Keratinocyte (primary cell): ENCODE measurements around the gene ZNF324B. TPM values are rescaled to one million over a fixed set of nuclear protein-coding genes. Genes with fewer than 3 reads are reported as not detected.

Experiments
- DNase-seq: peaks from one replicate; pipeline ENCODE4 v3.0.0-alpha.2; 2011; ENCODE audit warnings: low read depth, missing footprints, low spot score
- FAIRE-seq: peaks from 2 replicates; lab custom pipeline; 2011; peaks lifted over from hg19 to GRCh38; lab: Jason Lieb, UNC
- H2AFZ ChIP-seq: 2 replicates; pipeline ENCODE4 v1.6.0; 2012; ENCODE audit warnings: low read length, control low read depth, inconsistent platforms; ENCODE audit not compliant: control insufficient read depth
- H3K27ac ChIP-seq: 2 replicates; pipeline ENCODE4 v1.5.1; 2011; ENCODE audit warnings: low read length; ENCODE audit not compliant: control insufficient read depth, insufficient read depth
- H3K27me3 ChIP-seq: 3 replicates; pipeline ENCODE4 v1.6.0; 2011; ENCODE audit warnings: low read length; ENCODE audit not compliant: control insufficient read depth, insufficient read depth; ENCODE audit errors: extremely low read depth
- H3K36me3 ChIP-seq, 2 experiments: 2 replicates in 1 of 2; 3 replicates in 1 of 2; pipeline ENCODE4 v1.5.1; 2011; ENCODE audit warnings: low read length in 2 of 2, mild to moderate bottlenecking in 1 of 2; ENCODE audit not compliant: control insufficient read depth in 2 of 2, insufficient read depth in 2 of 2; ENCODE audit errors: extremely low read depth in 1 of 2
- H3K4me1 ChIP-seq: 3 replicates; pipeline ENCODE4 v1.5.1; 2011; ENCODE audit warnings: low read length; ENCODE audit not compliant: control insufficient read depth, insufficient read depth; ENCODE audit errors: extremely low read depth
- H3K4me2 ChIP-seq: 3 replicates; pipeline ENCODE4 v1.6.0; 2011; ENCODE audit warnings: low read depth, low read length; ENCODE audit not compliant: control insufficient read depth, insufficient read depth; ENCODE audit errors: extremely low read depth
- H3K4me3 ChIP-seq, 3 experiments: fragments of 200-600 bp in 1 of 3; sonication (generic) in 1 of 3; 2 replicates in 2 of 3; 3 replicates in 1 of 3; pipeline ENCODE4 v1.5.1; 2011 to 2016; ENCODE audit warnings: low read length in 3 of 3, mild to moderate bottlenecking in 3 of 3, control low read depth in 2 of 3, inconsistent platforms in 1 of 3, low read depth in 1 of 3, mixed read lengths in 1 of 3, mixed run types in 1 of 3, moderate library complexity in 1 of 3; ENCODE audit not compliant: control insufficient read depth in 2 of 3, insufficient read depth in 2 of 3; ENCODE audit errors: extremely low read depth in 1 of 3
- H3K79me2 ChIP-seq: 2 replicates; pipeline ENCODE4 v1.6.0; 2012; ENCODE audit warnings: low read length; ENCODE audit not compliant: control insufficient read depth, insufficient read depth
- H3K9ac ChIP-seq: 3 replicates; pipeline ENCODE4 v1.6.0; 2011; ENCODE audit warnings: low read length; ENCODE audit not compliant: control insufficient read depth, insufficient read depth; ENCODE audit errors: extremely low read depth
- H3K9me1 ChIP-seq: 3 replicates; pipeline ENCODE4 v1.6.0; 2011; ENCODE audit warnings: low read length; ENCODE audit not compliant: control insufficient read depth, insufficient read depth; ENCODE audit errors: extremely low read depth
- H3K9me3 ChIP-seq: 2 replicates; pipeline ENCODE4 v1.5.1; 2012; ENCODE audit warnings: low read depth, low read length; ENCODE audit not compliant: control insufficient read depth
- H4K20me1 ChIP-seq: 3 replicates; pipeline ENCODE4 v1.6.0; 2011; ENCODE audit warnings: low read length; ENCODE audit not compliant: control insufficient read depth, insufficient read depth; ENCODE audit errors: extremely low read depth
- CTCF ChIP-seq, 3 experiments: IDR thresholded peaks in 1 of 3; conservative IDR thresholded peaks in 1 of 3; optimal IDR thresholded peaks in 1 of 3; 2 replicates in 2 of 3; 3 replicates in 1 of 3; pipeline versions ENCODE3 to v1.5.1; 2011; ENCODE audit warnings: low read length in 3 of 3, mild to moderate bottlenecking in 3 of 3, moderate library complexity in 2 of 3, control low read depth in 1 of 3, inconsistent platforms in 1 of 3; ENCODE audit not compliant: insufficient read depth in 2 of 3; ENCODE audit errors: extremely low read depth in 1 of 3
- EZH2 ChIP-seq: IDR thresholded peaks from one replicate; pipeline ENCODE4 v1.6.1; 2012; ENCODE audit warnings: inconsistent platforms, mild to moderate bottlenecking, low read length, moderate library complexity
- dilution Hi-C: fragments of 300-500 bp; cut with MboI; formaldehyde crosslinking; loops from one replicate; pipeline ENCODE4 v1.7.0; 2020; ENCODE audit warnings: low sequenced_read_pairs; ENCODE audit not compliant: extremely low pct_ligation_motif_present
- polyA plus RNA-seq, 5 experiments: library from polyadenylated mRNA; depleted of rRNA in 3 of 5; stranded (reverse) in 3 of 5; stranded (forward) in 1 of 5; unstranded in 1 of 5; fragments of >200 nt; gene quantifications; 1 replicate in 1 of 5; 2 replicates in 3 of 5; 3 replicates in 1 of 5; pipeline versions ENCODE4 v1.2.1 to v1.2.3, GENCODE V29; 2011 to 2012; ENCODE audit warnings: missing spikeins in 2 of 5, low read depth in 1 of 5, low replicate concordance in 1 of 5

Gene ZNF324B
- polyA plus RNA-seq, 1 donor (not counting 4 experiments of a cell fraction or from before 2014, with no cell fraction given), result 2.0 TPM

- H3K9me1 ChIP-seq, result no peaks in the 10 kb centered on the region
- no peak for TF ChIP-seq EZH2
- TF ChIP-seq CTCF (optimal IDR thresholded peaks at IDR 0.05 in 1 of 3, IDR thresholded peaks at IDR 0.05 in 1 of 3, conservative IDR thresholded peaks at IDR 0.05 in 1 of 3; ENCODE audit: extremely low read depth in 1 of 3, insufficient read depth in 2 of 3, low read length in 3 of 3), result no peak
- no peaks in the 10 kb centered on the region for H4K20me1 ChIP-seq
- FAIRE-seq (no peak), DNase-seq (no peak)
- H3K9me3 ChIP-seq, result no peaks in the 10 kb centered on the region
- no peaks in the 10 kb centered on the region for H3K79me2 ChIP-seq
- H3K27ac ChIP-seq, result no peak overlapping the region
- dilution Hi-C loops, result no loop called here
- H3K4me1 ChIP-seq, result peaks cover 15% of the 10 kb centered on the region
- no peak overlapping the region for H3K4me2 ChIP-seq
- H3K27me3 ChIP-seq, result no peaks in the 10 kb centered on the region
- no peak overlapping the region for H2AFZ ChIP-seq
- H3K9ac ChIP-seq, result no peak overlapping the region
- H3K36me3 ChIP-seq, result peaks cover 7 to 9% of the 10 kb centered on the region in 2 experiments
- no peak overlapping the region for H3K4me3 ChIP-seq
These were observed 27.9 kb downstream of the ZNF324B start for GRCh38 chr19:58479303-58479702.

- dilution Hi-C loops, result no loop called here
- Histone ChIP-seq H3K9me3 (no peaks in the 10 kb centered on the region), H3K9me1 (no peaks in the 10 kb centered on the region), H3K4me2 (no peak overlapping the region), H3K9ac (no peak overlapping the region), H3K4me1 (peaks cover 12% of the 10 kb centered on the region), H2AFZ (no peak overlapping the region), H3K79me2 (no peaks in the 10 kb centered on the region), H3K27ac (no peak overlapping the region), H3K27me3 (no peaks in the 10 kb centered on the region), H3K36me3 (peaks cover 7 to 9% of the 10 kb centered on the region in 2 experiments), H4K20me1 (no peaks in the 10 kb centered on the region), H3K4me3 (no peak overlapping the region)
- TF ChIP-seq CTCF (optimal IDR thresholded peaks at IDR 0.05 in 1 of 3, IDR thresholded peaks at IDR 0.05 in 1 of 3, conservative IDR thresholded peaks at IDR 0.05 in 1 of 3; ENCODE audit: extremely low read depth in 1 of 3, insufficient read depth in 2 of 3, low read length in 3 of 3), result no peak
- no peak for TF ChIP-seq EZH2
- DNase-seq, result no peak
- FAIRE-seq, result no peak
These were observed 28.5 kb downstream of the ZNF324B start for GRCh38 chr19:58479736-58480480.
